NCI-H82 (cell line): ENCODE data around the gene PRUNE2.

Experiments
- DNase-seq: peaks from one replicate; lab custom pipeline; 2025; lab: John Stamatoyannopoulos, UW

The PRUNE2 gene

GRCh38 chr9:76732341-76732958 is 173.5 kb downstream of the PRUNE2 start:
- DNase-seq = no peak

- DNase-seq = no peak
Observed at GRCh38 chr9:76730801-76731200, 175.1 kb downstream of the PRUNE2 start.

GRCh38 chr9:76729980-76730737 is 175.8 kb downstream of the PRUNE2 start:
- DNase-seq = peak; percentile 16

- DNase-seq = peak; percentile 15
Observed at GRCh38 chr9:76729116-76729515, 176.8 kb downstream of the PRUNE2 start.

GRCh38 chr9:76725885-76726284 is 180.0 kb downstream of the PRUNE2 start:
- no peak for DNase-seq

- no peak for DNase-seq
Observed at GRCh38 chr9:76725011-76725546, 180.8 kb downstream of the PRUNE2 start.

GRCh38 chr9:76720245-76720644 is 185.7 kb downstream of the PRUNE2 start:
- DNase-seq = no peak

GRCh38 chr9:76718166-76718565 is 187.7 kb downstream of the PRUNE2 start:
- no peak for DNase-seq

- no peak for DNase-seq
Observed at GRCh38 chr9:76717613-76718012, 188.3 kb downstream of the PRUNE2 start.

- no peak for DNase-seq
Observed at GRCh38 chr9:76717176-76717575, 188.7 kb downstream of the PRUNE2 start.

GRCh38 chr9:76716085-76716672 is 189.7 kb downstream of the PRUNE2 start:
- DNase-seq = no peak

GRCh38 chr9:76713381-76713780 is 192.5 kb downstream of the PRUNE2 start:
- DNase-seq = no peak

GRCh38 chr9:76709020-76709419 is 196.9 kb downstream of the PRUNE2 start:
- DNase-seq = no peak

GRCh38 chr9:76707510-76707909 is 198.4 kb downstream of the PRUNE2 start:
- no peak for DNase-seq

- DNase-seq = peak; percentile 84
Observed at GRCh38 chr9:76704593-76705204, 201.2 kb downstream of the PRUNE2 start.

GRCh38 chr9:76703270-76703669 is 202.6 kb downstream of the PRUNE2 start:
- no peak for DNase-seq

- peak; percentile 93 for DNase-seq
Observed at GRCh38 chr9:76701441-76702039, 204.4 kb downstream of the PRUNE2 start.

GRCh38 chr9:76700916-76701315 is 205.0 kb downstream of the PRUNE2 start:
- DNase-seq = no peak

GRCh38 chr9:76699971-76700370 is 205.9 kb downstream of the PRUNE2 start:
- no peak for DNase-seq

GRCh38 chr9:76697554-76697953 is 208.4 kb downstream of the PRUNE2 start:
- DNase-seq = no peak

- DNase-seq = no peak
Observed at GRCh38 chr9:76697081-76697480, 208.8 kb downstream of the PRUNE2 start.

GRCh38 chr9:76693912-76694311 is 212.0 kb downstream of the PRUNE2 start:
- no peak for DNase-seq
